Measurements from ENCODE around the gene KCNK10. TPM values are rescaled to one million over a fixed set of nuclear protein-coding genes. Genes with fewer than 3 reads are reported as not detected.

Gene KCNK10
- total and polyA plus RNA-seq, 10 of the 15 experiments (the other 5 are each of a cell fraction or from before 2014, with no cell fraction given): 0.01 to 0.06 (median 0.02) TPM; not detected in 7

GRCh38 chr14:88227693-88228092 lies 95.4 kb downstream of the KCNK10 start:
- H2AFZ ChIP-seq (ENCODE audit: control insufficient read depth, low read depth, low read length): no peak overlapping the region
- no peaks in the 10 kb centered on the region for H3K79me2 ChIP-seq (ENCODE audit: control insufficient read depth, insufficient read depth, low read length)
- H4K20me1 ChIP-seq (ENCODE audit: control insufficient read depth, insufficient read depth): no peaks in the 10 kb centered on the region
- H3K4me2 ChIP-seq (ENCODE audit: control insufficient read depth, insufficient read depth): no peak overlapping the region
- H3K27me3 ChIP-seq (replicated peaks in 1 of 2; ENCODE audit: control insufficient read depth in 2 of 2, insufficient read depth in 2 of 2, low read length in 1 of 2): no peaks in the 10 kb centered on the region; a peak in 1 of 4 replicates
- no TSS peak for BruUV-seq (replicated peaks)
- 0 out of 3 replicates have a peak, but pooled peaks have one; percentile 24 for ATAC-seq
- no peak for FAIRE-seq
- H3K9me3 ChIP-seq (replicated peaks; ENCODE audit: control insufficient read depth, insufficient read depth, low read length): no peaks in the 10 kb centered on the region; the same call in 2 of the 3 replicates
- in situ Hi-C loops (cut with MboI): no loop called here
- ChIA-PET SMC1A (ENCODE audit: uncharacterized antibody, unreplicated experiment) (no interaction called here), POLR2A (no interaction called here), CTCF (interaction anchor here (0.5 kb wide), 1 partner anchor 1442 kb away, joined by 3 read pairs; no protein-coding TSS in a partner anchor), RAD21 (ENCODE audit: unreplicated experiment) (no interaction called here)
- intact Hi-C loops (cut with micrococcal nuclease; ENCODE audit: unreplicated experiment): no loop called here
- no peak overlapping the region for H3K4me3 ChIP-seq
- no peak overlapping the region for H3K27ac ChIP-seq (ENCODE audit: control insufficient read depth, insufficient read depth)
- 33% methylated on average over 4 of the region's 4 CpGs for WGBS (ENCODE audit: insufficient coverage, insufficient replicate concordance, low lambda C conversion rate, missing lambda C conversion rate)
- no peak for DNase-seq (ENCODE audit: low read depth, low spot score)
- H3K36me3 ChIP-seq (ENCODE audit: control insufficient read depth in 2 of 2, insufficient read depth in 2 of 2, low read length in 1 of 2): no peaks in the 10 kb centered on the region
- no peak overlapping the region for H3K9ac ChIP-seq (ENCODE audit: control insufficient read depth, insufficient read depth, low read length)
- no peak for TF ChIP-seq CHD1 (IDR thresholded peaks at IDR 0.05; ENCODE audit: low read depth, low read length)
- H3K4me1 ChIP-seq (ENCODE audit: control insufficient read depth, insufficient read depth, low read length): no peaks in the 10 kb centered on the region

- BruUV-seq (replicated peaks): no TSS peak
- Histone ChIP-seq H3K36me3 (ENCODE audit: control insufficient read depth in 2 of 2, insufficient read depth in 2 of 2, low read length in 1 of 2) (no peaks in the 10 kb centered on the region), H3K27ac (ENCODE audit: control insufficient read depth, insufficient read depth) (no peak overlapping the region), H3K9ac (ENCODE audit: control insufficient read depth, insufficient read depth, low read length) (no peak overlapping the region), H3K79me2 (ENCODE audit: control insufficient read depth, insufficient read depth, low read length) (no peaks in the 10 kb centered on the region), H3K4me2 (ENCODE audit: control insufficient read depth, insufficient read depth) (no peak overlapping the region), H3K4me1 (ENCODE audit: control insufficient read depth, insufficient read depth, low read length) (no peaks in the 10 kb centered on the region), H3K27me3 (replicated peaks in 1 of 2; ENCODE audit: control insufficient read depth in 2 of 2, insufficient read depth in 2 of 2, low read length in 1 of 2) (no peaks in the 10 kb centered on the region; a peak in 1 of 4 replicates), H4K20me1 (ENCODE audit: control insufficient read depth, insufficient read depth) (no peaks in the 10 kb centered on the region), H3K9me3 (replicated peaks; ENCODE audit: control insufficient read depth, insufficient read depth, low read length) (no peaks in the 10 kb centered on the region; the same call in 2 of the 3 replicates), H2AFZ (ENCODE audit: control insufficient read depth, low read depth, low read length) (no peak overlapping the region), H3K4me3 (no peak overlapping the region)
- DNase-seq (ENCODE audit: low read depth, low spot score) (no peak), ATAC-seq (no peak), FAIRE-seq (no peak)
- SMC1A ChIA-PET (ENCODE audit: uncharacterized antibody, unreplicated experiment): interaction anchor here (1.3 kb wide), 1 partner anchor 12 kb away, joined by 4 read pairs; no protein-coding TSS in a partner anchor
- CTCF ChIA-PET: interaction anchor here (0.8 to 2.4 kb wide), 3 partner anchors 8 to 36 kb away, joined by 3 to 8 read pairs (median 4); no protein-coding TSS in a partner anchor
- POLR2A ChIA-PET: no interaction called here
- in situ Hi-C loops (cut with MboI): no loop called here
- RAD21 ChIA-PET (ENCODE audit: unreplicated experiment): no interaction called here
- 11% methylated on average over 3 of the region's 3 CpGs for WGBS (ENCODE audit: insufficient coverage, insufficient replicate concordance, low lambda C conversion rate, missing lambda C conversion rate)
- intact Hi-C loops (cut with micrococcal nuclease; ENCODE audit: unreplicated experiment): no loop called here
- TF ChIP-seq CUX1 (IDR thresholded peaks at IDR 0.05; ENCODE audit: insufficient replicate concordance, low read depth, low read length): no peak
- TF ChIP-seq CHD1 (IDR thresholded peaks at IDR 0.05; ENCODE audit: low read depth, low read length): no peak
- no peak for TF ChIP-seq EP300 (IDR thresholded peaks at IDR 0.05; ENCODE audit: borderline replicate concordance in 1 of 2, control insufficient read depth in 1 of 2, low read depth in 2 of 2, low read length in 2 of 2)
- no peak for TF ChIP-seq ZBTB4 (CRISPR knock-in tag; IDR thresholded peaks at IDR 0.05)
- TF ChIP-seq SUZ12 (IDR thresholded peaks at IDR 0.05; ENCODE audit: unreplicated experiment): no peak
- TF ChIP-seq KAT2A (conservative IDR thresholded peaks at IDR 0.05; ENCODE audit: control insufficient read depth, low read depth, low read length): no peak
- no peak for TF ChIP-seq TAF1 (IDR thresholded peaks at IDR 0.05; ENCODE audit: borderline replicate concordance, low read depth, low read length)
Observed at GRCh38 chr14:88225721-88226120, 97.3 kb downstream of the KCNK10 start.
